GM12878 (cell line): ENCODE data around the gene INPP5D. TPM values are rescaled to one million over a fixed set of nuclear protein-coding genes. Genes with fewer than 3 reads are reported as not detected.

Source experiments
- BCL11A ChIP-seq: IDR thresholded peaks from 2 replicates; pipeline ENCODE4 v1.6.1; 2011; ENCODE audit warnings: low read depth, low read length
- BMI1 ChIP-seq: fragments of 450-650 bp; IDR thresholded peaks from 2 replicates; pipeline ENCODE4 v1.6.1; 2016; ENCODE audit warnings: mild to moderate bottlenecking, moderate library complexity, borderline replicate concordance
- CBFB ChIP-seq: IDR thresholded peaks from 2 replicates; pipeline ENCODE4 v1.6.1; 2016; ENCODE audit warnings: antibody characterized with exemption, low read depth
- CTCF ChIP-seq, 3 experiments: IDR thresholded peaks in 2 of 3; conservative IDR thresholded peaks in 1 of 3; 2 replicates each; pipeline ENCODE4 v1.5.1; 2011; ENCODE audit warnings: low read depth in 3 of 3, low read length in 3 of 3, mild to moderate bottlenecking in 3 of 3, control low read depth in 2 of 3, moderate library complexity in 2 of 3, inconsistent platforms in 1 of 3, mixed read lengths in 1 of 3; ENCODE audit not compliant: control insufficient read depth in 2 of 3, insufficient read depth in 1 of 3; ENCODE audit errors: extremely low read depth in 1 of 3
- ESRRA ChIP-seq: IDR thresholded peaks from 2 replicates; pipeline ENCODE4 v1.6.1; 2012; ENCODE audit warnings: mild to moderate bottlenecking, low read length, improper control_type of control experiment
- IKZF1 ChIP-seq: fragments of 450-650 bp; conservative IDR thresholded peaks from 2 replicates; pipeline ENCODE4 v1.6.1; 2017; ENCODE audit warnings: antibody characterized with exemption, mild to moderate bottlenecking
- KDM1A ChIP-seq: fragments of 200-600 bp; sonication (generic); IDR thresholded peaks from 2 replicates; pipeline ENCODE4 v1.6.1; 2016; ENCODE audit warnings: borderline replicate concordance
- KLF5 ChIP-seq: fragments of 450-650 bp; IDR thresholded peaks from 2 replicates; pipeline ENCODE4 v1.6.1; 2014; ENCODE audit warnings: mild to moderate bottlenecking; ENCODE audit not compliant: partially characterized antibody
- MAX ChIP-seq: IDR thresholded peaks from 2 replicates; pipeline ENCODE4 v1.6.1; 2012; ENCODE audit warnings: low read depth, low read length, improper control_type of control experiment
- MLLT1 ChIP-seq: fragments of 450-650 bp; IDR thresholded peaks from 2 replicates; pipeline ENCODE4 v1.6.1; 2016; ENCODE audit warnings: mild to moderate bottlenecking
- MTA2 ChIP-seq: fragments of 450-650 bp; IDR thresholded peaks from 2 replicates; pipeline ENCODE4 v1.6.1; 2016; ENCODE audit warnings: low read depth, mild to moderate bottlenecking, moderate library complexity
- NFYA ChIP-seq: IDR thresholded peaks from 2 replicates; pipeline ENCODE4 v1.6.1; 2011; ENCODE audit warnings: low read depth, mild to moderate bottlenecking, low read length, improper control_type of control experiment, borderline replicate concordance
- PML ChIP-seq: IDR thresholded peaks from 2 replicates; pipeline ENCODE4 v1.6.1; 2012; ENCODE audit warnings: low read length, inconsistent platforms
- POU2F2 ChIP-seq: IDR thresholded peaks from 3 replicates; pipeline ENCODE4 v1.6.1; 2011; ENCODE audit warnings: low read depth, mild to moderate bottlenecking, low read length, borderline replicate concordance
- RB1 ChIP-seq: fragments of 450-650 bp; formaldehyde crosslinking; IDR thresholded peaks from 2 replicates; pipeline ENCODE4 v1.6.1; 2017; ENCODE audit warnings: mild to moderate bottlenecking, borderline replicate concordance
- RFX5 ChIP-seq: IDR thresholded peaks from 2 replicates; pipeline ENCODE4 v1.6.1; 2011; ENCODE audit warnings: low read depth, low read length, improper control_type of control experiment
- SMAD5 ChIP-seq: IDR thresholded peaks from 2 replicates; pipeline ENCODE4 v1.6.1; 2016; ENCODE audit warnings: antibody characterized with exemption, low read depth
- SMARCA5 ChIP-seq: fragments of 450-650 bp; IDR thresholded peaks from 2 replicates; pipeline ENCODE4 v1.6.1; 2017; ENCODE audit warnings: mild to moderate bottlenecking
- SREBF2 ChIP-seq: IDR thresholded peaks from 2 replicates; pipeline ENCODE4 v1.6.1; 2012; ENCODE audit warnings: mild to moderate bottlenecking, low read length
- STAT1 ChIP-seq: fragments of 450-650 bp; conservative IDR thresholded peaks from 2 replicates; pipeline ENCODE4 v1.6.1; 2014; ENCODE audit warnings: antibody characterized with exemption, mild to moderate bottlenecking
- polyA plus RNA-seq, 11 experiments: library from polyadenylated mRNA; depleted of rRNA in 4 of 11; unstranded in 6 of 11; stranded (reverse) in 5 of 11; fragments of >200 nt; fragmentation: Nextera tagmentation in 4 of 11; fragmentation: Illumina TruSeq in 1 of 11; extraction: Ambion mirVana in 4 of 11; extraction: Trizol in 1 of 11; gene quantifications; 1 replicate in 1 of 11; 2 replicates in 10 of 11; pipeline versions ENCODE4 v1.2.1 to v1.2.3, GENCODE V29; 2011 to 2016; ENCODE audit warnings: inconsistent platforms in 2 of 11, missing spikeins in 2 of 11, low read depth in 1 of 11
- total RNA-seq, 4 experiments: library from RNA; depleted of rRNA in 3 of 4; stranded (reverse); fragments of >200 nt in 3 of 4; fragmentation: Illumina TruSeq in 1 of 4; extraction: Trizol in 1 of 4; gene quantifications; 2 replicates each; pipeline versions ENCODE4 v1.2.1 to v1.2.3, GENCODE V29; 2013 to 2021
- TF ChIP-seq, protein P1 (sequence below): fragments of 450-650 bp; formaldehyde crosslinking; IDR thresholded peaks from 2 replicates; pipeline ENCODE4 v1.4.0; 2022; ENCODE audit warnings: mild to moderate bottlenecking, moderate library complexity
- TF ChIP-seq, protein P2 (sequence below): fragments of 450-650 bp; IDR thresholded peaks from 2 replicates; pipeline ENCODE4 v1.6.1; 2017; ENCODE audit warnings: mild to moderate bottlenecking, low read depth, inconsistent platforms; ENCODE audit not compliant: poor library complexity, severe bottlenecking

Gene INPP5D
- total and polyA plus RNA-seq, 10 of the 15 experiments (the other 5 are each of a cell fraction or from before 2014, with no cell fraction given) = 11.8 to 139 (median 88.8) TPM

DNA sequence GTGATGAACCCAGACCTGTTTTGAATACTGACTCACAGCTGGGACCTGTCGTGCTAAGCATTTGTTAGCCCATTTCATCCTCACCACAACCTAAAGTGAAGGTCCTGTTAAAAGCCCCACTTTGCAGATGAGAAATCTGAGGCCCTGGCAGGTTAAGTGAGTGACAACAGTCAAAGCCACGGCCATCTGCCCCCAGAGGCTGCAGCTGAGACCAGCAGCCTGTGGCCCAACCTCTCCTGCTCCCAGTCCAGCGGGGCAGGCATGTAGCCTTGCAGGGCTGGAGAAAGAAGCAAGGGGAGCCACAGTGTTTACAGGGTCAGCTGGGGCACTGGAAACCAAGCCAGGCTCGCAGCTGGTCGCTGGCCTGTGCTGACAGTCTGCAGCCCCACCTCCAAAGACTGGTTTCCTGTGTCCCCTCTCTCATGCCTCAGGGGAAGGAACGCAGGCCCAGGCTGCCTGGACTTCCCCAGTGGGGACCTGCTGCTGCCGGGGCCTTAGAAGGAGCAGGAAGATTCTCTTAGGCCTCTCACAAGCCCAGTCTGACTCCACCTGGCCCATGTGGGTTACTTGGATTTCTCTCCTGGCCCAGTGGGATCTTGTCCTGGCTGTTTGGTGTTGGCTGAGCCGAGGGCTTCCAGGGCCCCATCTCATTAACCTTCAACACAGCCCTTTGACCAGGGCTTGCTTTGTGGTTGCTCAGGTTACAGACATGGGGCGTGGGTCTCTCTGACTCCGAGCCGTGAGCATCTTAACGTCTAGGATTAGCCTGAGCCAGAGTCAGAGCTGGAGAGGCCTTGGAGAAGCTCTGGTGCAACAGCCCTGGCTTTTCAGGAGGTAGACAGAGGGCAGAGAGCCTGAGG is 1.7 kb downstream of the INPP5D start (continued):
- TF ChIP-seq NFYA = no peak
- no peak; the same call in 1 of the 2 replicates for TF ChIP-seq MLLT1
- no peak for TF ChIP-seq BCL11A
- no peak for TF ChIP-seq MAX
- TF ChIP-seq RB1 = no peak
- no peak for TF ChIP-seq PML
- no peak for TF ChIP-seq SMAD5
- TF ChIP-seq CTCF (IDR thresholded peaks at IDR 0.05 in 2 of 3, conservative IDR thresholded peaks at IDR 0.05 in 1 of 3; ENCODE audit: control insufficient read depth in 2 of 3, extremely low read depth in 1 of 3, insufficient read depth in 1 of 3, low read depth in 3 of 3, low read length in 3 of 3) = peak; percentile 44 to 69 (median 53)
- TF ChIP-seq SMARCA5 = peak; percentile 96
- TF ChIP-seq STAT1 = no peak
- no peak for TF ChIP-seq ESRRA
- 0 out of 2 replicates have a peak, but pooled peaks have one; percentile 18 for TF ChIP-seq RFX5
- TF ChIP-seq POU2F2 = 0 out of 3 replicates have a peak, but pooled peaks have one; percentile 45
- TF ChIP-seq MTA2 = no peak
- TF ChIP-seq CBFB = peak; percentile 63; the same call in 1 of the 2 replicates
- no peak for TF ChIP-seq SREBF2
- TF ChIP-seq KDM1A = no peak
- no peak for TF ChIP-seq BMI1
- TF ChIP-seq IKZF1 = peak; percentile 31
- TF ChIP-seq, protein P1, sequence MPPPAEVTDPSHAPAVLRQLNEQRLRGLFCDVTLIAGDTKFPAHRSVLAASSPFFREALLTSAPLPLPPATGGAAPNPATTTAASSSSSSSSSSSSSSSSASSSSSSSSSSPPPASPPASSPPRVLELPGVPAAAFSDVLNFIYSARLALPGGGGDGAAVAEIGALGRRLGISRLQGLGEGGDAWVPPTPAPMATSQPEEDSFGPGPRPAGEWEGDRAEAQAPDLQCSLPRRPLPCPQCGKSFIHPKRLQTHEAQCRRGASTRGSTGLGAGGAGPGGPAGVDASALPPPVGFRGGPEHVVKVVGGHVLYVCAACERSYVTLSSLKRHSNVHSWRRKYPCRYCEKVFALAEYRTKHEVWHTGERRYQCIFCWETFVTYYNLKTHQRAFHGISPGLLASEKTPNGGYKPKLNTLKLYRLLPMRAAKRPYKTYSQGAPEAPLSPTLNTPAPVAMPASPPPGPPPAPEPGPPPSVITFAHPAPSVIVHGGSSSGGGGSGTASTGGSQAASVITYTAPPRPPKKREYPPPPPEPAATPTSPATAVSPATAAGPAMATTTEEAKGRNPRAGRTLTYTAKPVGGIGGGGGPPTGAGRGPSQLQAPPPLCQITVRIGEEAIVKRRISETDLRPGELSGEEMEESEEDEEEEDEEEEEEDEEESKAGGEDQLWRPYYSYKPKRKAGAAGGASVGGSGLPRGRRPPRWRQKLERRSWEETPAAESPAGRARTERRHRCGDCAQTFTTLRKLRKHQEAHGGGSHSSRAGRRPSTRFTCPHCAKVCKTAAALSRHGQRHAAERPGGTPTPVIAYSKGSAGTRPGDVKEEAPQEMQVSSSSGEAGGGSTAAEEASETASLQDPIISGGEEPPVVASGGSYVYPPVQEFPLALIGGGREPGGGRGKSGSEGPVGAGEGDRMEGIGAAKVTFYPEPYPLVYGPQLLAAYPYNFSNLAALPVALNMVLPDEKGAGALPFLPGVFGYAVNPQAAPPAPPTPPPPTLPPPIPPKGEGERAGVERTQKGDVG = no peak
- no peak for TF ChIP-seq KLF5
- TF ChIP-seq, protein P2, sequence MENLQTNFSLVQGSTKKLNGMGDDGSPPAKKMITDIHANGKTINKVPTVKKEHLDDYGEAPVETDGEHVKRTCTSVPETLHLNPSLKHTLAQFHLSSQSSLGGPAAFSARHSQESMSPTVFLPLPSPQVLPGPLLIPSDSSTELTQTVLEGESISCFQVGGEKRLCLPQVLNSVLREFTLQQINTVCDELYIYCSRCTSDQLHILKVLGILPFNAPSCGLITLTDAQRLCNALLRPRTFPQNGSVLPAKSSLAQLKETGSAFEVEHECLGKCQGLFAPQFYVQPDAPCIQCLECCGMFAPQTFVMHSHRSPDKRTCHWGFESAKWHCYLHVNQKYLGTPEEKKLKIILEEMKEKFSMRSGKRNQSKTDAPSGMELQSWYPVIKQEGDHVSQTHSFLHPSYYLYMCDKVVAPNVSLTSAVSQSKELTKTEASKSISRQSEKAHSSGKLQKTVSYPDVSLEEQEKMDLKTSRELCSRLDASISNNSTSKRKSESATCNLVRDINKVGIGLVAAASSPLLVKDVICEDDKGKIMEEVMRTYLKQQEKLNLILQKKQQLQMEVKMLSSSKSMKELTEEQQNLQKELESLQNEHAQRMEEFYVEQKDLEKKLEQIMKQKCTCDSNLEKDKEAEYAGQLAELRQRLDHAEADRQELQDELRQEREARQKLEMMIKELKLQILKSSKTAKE = no peak
